ENCODE data around the gene ITGAL. TPM values are rescaled to one million over a fixed set of nuclear protein-coding genes. Genes with fewer than 3 reads are reported as not detected.

ITGAL gene
- total RNA-seq, 4 donors from 2014 or later, result 0.56 to 4.6 (median 2.8) TPM

DNA sequence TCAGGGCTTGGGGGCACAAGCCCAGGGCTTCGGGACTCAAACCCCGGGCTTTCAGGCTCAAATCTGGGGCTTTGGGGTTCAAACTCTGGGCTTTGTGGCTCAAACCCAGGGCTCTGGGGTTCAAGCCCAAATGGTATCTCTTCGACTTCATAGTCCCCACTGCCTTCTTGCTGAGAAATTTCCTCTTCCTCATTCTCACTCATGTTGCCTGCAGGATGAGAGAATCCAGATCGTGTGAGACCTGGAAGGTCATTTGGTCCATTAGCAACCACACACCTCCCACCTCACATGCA, 53.2 kb downstream of the ITGAL start:
- H3K4me1 ChIP-seq, result peaks cover 8 to 24% of the 10 kb centered on the region in 2 donors
- peak overlapping the region in 1 of 3 donors; percentile 65 for H3K4me3 ChIP-seq (replicated peaks in 1 of 3)
- no peaks in the 10 kb centered on the region for H3K27me3 ChIP-seq
- DNase-seq, result no peak
- 61 to 62% methylated on average over 4 of the region's 4 CpGs for WGBS, 2 donors
- TF ChIP-seq, protein P1, sequence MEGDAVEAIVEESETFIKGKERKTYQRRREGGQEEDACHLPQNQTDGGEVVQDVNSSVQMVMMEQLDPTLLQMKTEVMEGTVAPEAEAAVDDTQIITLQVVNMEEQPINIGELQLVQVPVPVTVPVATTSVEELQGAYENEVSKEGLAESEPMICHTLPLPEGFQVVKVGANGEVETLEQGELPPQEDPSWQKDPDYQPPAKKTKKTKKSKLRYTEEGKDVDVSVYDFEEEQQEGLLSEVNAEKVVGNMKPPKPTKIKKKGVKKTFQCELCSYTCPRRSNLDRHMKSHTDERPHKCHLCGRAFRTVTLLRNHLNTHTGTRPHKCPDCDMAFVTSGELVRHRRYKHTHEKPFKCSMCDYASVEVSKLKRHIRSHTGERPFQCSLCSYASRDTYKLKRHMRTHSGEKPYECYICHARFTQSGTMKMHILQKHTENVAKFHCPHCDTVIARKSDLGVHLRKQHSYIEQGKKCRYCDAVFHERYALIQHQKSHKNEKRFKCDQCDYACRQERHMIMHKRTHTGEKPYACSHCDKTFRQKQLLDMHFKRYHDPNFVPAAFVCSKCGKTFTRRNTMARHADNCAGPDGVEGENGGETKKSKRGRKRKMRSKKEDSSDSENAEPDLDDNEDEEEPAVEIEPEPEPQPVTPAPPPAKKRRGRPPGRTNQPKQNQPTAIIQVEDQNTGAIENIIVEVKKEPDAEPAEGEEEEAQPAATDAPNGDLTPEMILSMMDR (IDR thresholded peaks at IDR 0.05), result no peak
- TF ChIP-seq POLR2A (IDR thresholded peaks at IDR 0.05), result no peak
- intact Hi-C loops (cut with DNase I), result loop anchor here (2.0 kb wide), 1 partner anchor 81 kb away; the partner anchor contains the start of gene SEPHS2
- H3K36me3 ChIP-seq, result peaks cover 0 to 10% of the 10 kb centered on the region in 2 donors
- peak overlapping the region in 2 of 3 donors; percentile 95 to 98 for H3K27ac ChIP-seq
- no peaks in the 10 kb centered on the region for H3K9me3 ChIP-seq

DNA sequence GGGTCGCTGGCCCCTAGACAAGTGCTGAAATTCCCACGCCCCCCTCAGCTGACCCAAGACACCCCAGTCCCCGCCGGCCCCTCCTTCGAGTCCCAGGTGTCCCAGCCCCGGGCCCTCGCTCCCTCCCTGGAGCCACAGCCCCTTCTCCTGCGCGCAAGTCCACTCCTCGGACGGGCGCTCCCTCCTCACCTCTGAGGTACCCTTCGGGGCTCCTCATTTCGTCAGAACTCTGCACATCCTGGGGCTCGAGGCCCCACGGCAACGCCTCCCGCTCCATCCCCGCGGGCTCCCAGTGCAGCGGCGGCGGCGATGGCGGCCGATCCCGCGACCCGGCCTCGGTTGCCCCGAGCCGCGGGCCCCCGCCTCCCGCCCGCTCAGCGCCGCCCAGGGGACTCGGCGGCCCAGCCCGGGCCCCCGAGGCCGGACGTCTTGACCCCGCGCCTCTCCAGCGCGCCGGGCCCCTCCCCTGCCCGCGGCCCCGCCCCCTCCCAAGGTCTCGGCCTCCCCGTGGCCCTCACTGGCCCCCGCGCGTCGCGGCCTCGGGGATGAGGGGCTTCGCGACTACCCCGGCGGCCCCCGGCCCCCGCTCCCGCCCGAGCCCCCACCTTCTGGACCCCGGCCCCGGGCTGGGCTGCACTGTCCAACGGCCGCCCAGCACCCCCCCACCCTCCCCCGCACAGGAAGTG, 53.7 kb downstream of the ITGAL start, which contains the start of gene ZNF768:
ZNF768 (minus strand) TSS at position 430 of the 686 bp plus-strand sequence; CDS start at position 277, 153 bp downstream.
- Histone ChIP-seq H3K27ac (peak within 1 kb of the TSS; percentile 95 to 100 (median 98)), H3K4me1 (peaks cover 8 to 24% of the 10 kb centered on the region in 2 donors), H3K27me3 (no peaks in the 10 kb centered on the region), H3K36me3 (peaks cover 0 to 15% of the 10 kb centered on the region in 2 donors), H3K9me3 (no peaks in the 10 kb centered on the region), H3K4me3 (replicated peaks in 1 of 3) (peak within 1 kb of the TSS; percentile 49 to 74 (median 65))
- TF ChIP-seq, protein P1 (IDR thresholded peaks at IDR 0.05), result no peak
- peak in 1 of 2 donors; percentile 3 for TF ChIP-seq POLR2A (IDR thresholded peaks at IDR 0.05)
- DNase-seq, result peak; percentile 38 to 52
- intact Hi-C loops (cut with DNase I), result loop anchor here (2.0 kb wide), 1 partner anchor 81 kb away; the partner anchor contains the start of gene SEPHS2
- 0 to 2% methylated on average over 1 to 31 of the region's 73 CpGs for WGBS, 2 donors

DNA sequence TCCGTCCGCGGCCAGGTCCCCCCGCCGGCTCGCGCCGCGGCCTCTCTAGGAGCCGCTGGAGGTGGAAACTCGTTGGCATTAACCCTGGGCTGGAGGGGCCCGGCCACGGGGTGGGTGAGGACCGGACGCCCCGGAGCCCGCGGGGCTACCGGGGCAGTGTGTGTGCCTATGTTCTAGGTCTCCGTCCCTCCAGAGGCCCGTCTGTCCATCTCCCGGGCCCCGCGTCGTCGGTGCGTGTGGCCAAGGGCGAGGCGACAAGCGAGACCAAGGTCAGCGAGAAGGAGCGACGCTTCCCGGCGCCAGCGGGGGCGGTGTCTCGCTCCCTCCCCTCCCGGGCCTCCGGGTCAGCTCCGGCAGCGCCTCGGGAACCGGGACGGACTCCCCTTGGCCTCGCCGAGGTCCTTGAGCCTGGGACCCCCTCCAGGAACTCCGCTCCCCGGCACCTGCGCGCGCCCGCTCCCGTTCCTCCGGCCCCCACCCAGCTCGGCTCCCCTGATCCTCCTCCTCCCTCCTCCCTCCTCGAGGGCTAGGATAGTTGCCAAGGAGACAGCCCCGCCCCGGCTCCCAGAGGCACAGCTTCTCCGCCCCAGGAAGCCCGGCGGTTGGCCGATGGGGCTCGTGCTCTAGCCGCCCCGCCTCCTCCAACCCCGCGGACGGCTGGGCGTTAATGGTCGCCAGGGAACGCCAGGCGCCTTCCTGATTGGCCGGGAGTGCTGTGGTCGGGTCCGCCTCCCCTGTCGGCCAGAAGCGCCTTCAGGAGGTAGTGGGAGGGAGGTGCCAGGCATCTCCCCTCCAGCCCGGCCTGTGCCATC, 54.5 kb downstream of the ITGAL start:
- H3K9me3 ChIP-seq, result no peaks in the 10 kb centered on the region
- peak overlapping the region; percentile 95 to 100 (median 98) for H3K27ac ChIP-seq
- TF ChIP-seq POLR2A (IDR thresholded peaks at IDR 0.05), result peak in 1 of 2 donors; percentile 82
- TF ChIP-seq, protein P1 (IDR thresholded peaks at IDR 0.05), result peak in 4 of 6 experiments; percentile 25 to 44 (median 29)
- H3K4me3 ChIP-seq (replicated peaks in 1 of 3), result peak overlapping the region; percentile 49 to 74 (median 65)
- H3K27me3 ChIP-seq, result no peaks in the 10 kb centered on the region
- intact Hi-C loops (cut with DNase I), result loop anchor here (2.0 kb wide), 1 partner anchor 82 kb away; the partner anchor contains the start of gene SEPHS2
- 0% methylated on average over 13 to 23 of the region's 79 CpGs for WGBS, 2 donors
- peaks cover 0 to 18% of the 10 kb centered on the region in 2 donors for H3K36me3 ChIP-seq
- H3K4me1 ChIP-seq, result peaks cover 8 to 21% of the 10 kb centered on the region in 2 donors
- DNase-seq, result peak; percentile 99

DNA sequence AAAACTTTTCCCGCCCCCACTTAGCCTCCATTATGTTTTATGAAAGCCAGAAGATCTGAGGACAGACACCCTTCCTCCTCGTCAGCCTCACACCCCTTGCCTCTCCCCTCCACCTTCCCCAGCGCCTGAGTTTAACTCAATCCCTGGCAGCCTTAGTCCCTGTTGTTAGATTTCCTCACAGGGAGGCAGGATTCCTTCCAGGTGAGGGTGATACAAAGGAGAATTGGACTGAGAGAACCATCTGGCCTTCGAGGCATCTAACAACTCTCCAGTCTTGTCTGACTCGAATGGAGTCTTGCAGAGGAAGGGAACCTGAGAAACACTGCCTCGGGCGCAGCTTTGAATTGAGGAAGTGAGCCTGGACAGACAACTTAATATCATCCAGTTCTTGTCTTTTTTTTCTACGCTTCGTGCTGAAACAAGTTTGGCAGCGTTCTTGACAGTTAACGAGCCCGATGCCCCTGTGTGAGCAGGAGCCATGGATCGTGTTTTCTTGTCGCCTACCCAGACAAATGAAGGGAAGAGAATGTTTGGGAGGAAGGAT, 55.2 kb downstream of the ITGAL start:
- Histone ChIP-seq H3K27me3 (no peaks in the 10 kb centered on the region), H3K4me3 (replicated peaks in 1 of 3) (no peak overlapping the region), H3K27ac (peak overlapping the region; percentile 95 to 100 (median 98)), H3K36me3 (peaks cover 6 to 25% of the 10 kb centered on the region in 2 donors), H3K4me1 (peaks cover 8 to 19% of the 10 kb centered on the region in 2 donors), H3K9me3 (no peaks in the 10 kb centered on the region)
- peak; percentile 33 to 34 for DNase-seq
- intact Hi-C loops (cut with DNase I), result loop anchor here (2.0 kb wide), 1 partner anchor 83 kb away; the partner anchor contains the start of gene SEPHS2
- WGBS, 2 donors, result 10 to 16% methylated on average over 14 of the region's 14 CpGs
- TF ChIP-seq, protein P1 (IDR thresholded peaks at IDR 0.05), result no peak
- TF ChIP-seq POLR2A (IDR thresholded peaks at IDR 0.05), result no peak
